H1 (cell line): Measurements from ENCODE around the gene TAMALIN. TPM values are rescaled to one million over a fixed set of nuclear protein-coding genes. Genes with fewer than 3 reads are reported as not detected.

Source experiments
- CTCF ChIA-PET: fragments of 300-600 bp; sonication (Branson Sonifier 250); formaldehyde crosslinking; loops from one replicate; lab custom pipeline; 2021; ENCODE audit not compliant: partially characterized antibody; lab: Charles Lee
- POLR2A ChIA-PET: fragments of 300-600 bp; sonication (Branson Sonifier 250); formaldehyde crosslinking; loops from one replicate; lab custom pipeline; 2021; ENCODE audit warnings: inconsistent platforms; ENCODE audit not compliant: partially characterized antibody; lab: Charles Lee
- DNase-seq, 2 experiments: peaks; one replicate each; pipeline versions ENCODE4 v3.0.0 to v3.0.0-alpha.2; 2010 to 2022; ENCODE audit warnings: low spot score in 2 of 2, low read depth in 1 of 2, mixed read lengths in 1 of 2
- FAIRE-seq: peaks from 2 replicates; lab custom pipeline; 2011; peaks lifted over from hg19 to GRCh38; lab: Jason Lieb, UNC
- H2AFZ ChIP-seq: 2 replicates; pipeline ENCODE4 v1.8.1; 2012; ENCODE audit warnings: low read length, inconsistent platforms
- H2AK5ac ChIP-seq: 2 replicates; pipeline ENCODE4 v1.6.1; 2013; ENCODE audit warnings: low read depth, low read length
- H2BK120ac ChIP-seq: replicated peaks from 2 replicates; pipeline ENCODE3; 2013; ENCODE audit warnings: low read depth, low read length, inconsistent platforms
- H2BK12ac ChIP-seq: 2 replicates; pipeline ENCODE4 v1.6.1; 2013; ENCODE audit warnings: low read depth, low read length
- H2BK15ac ChIP-seq: 2 replicates; pipeline ENCODE4 v1.6.1; 2013; ENCODE audit warnings: low read length
- H2BK20ac ChIP-seq: 2 replicates; pipeline ENCODE4 v1.6.1; 2013; ENCODE audit warnings: low read length
- H2BK5ac ChIP-seq: 2 replicates; pipeline ENCODE4 v1.6.1; 2013; ENCODE audit warnings: low read depth, low read length
- H3K14ac ChIP-seq: 2 replicates; pipeline ENCODE4 v1.6.1; 2013; ENCODE audit warnings: inconsistent platforms; ENCODE audit not compliant: insufficient read length
- H3K18ac ChIP-seq: 2 replicates; pipeline ENCODE4 v1.6.1; 2013; ENCODE audit warnings: low read length; ENCODE audit errors: extremely low read depth
- H3K23ac ChIP-seq: 2 replicates; pipeline ENCODE4 v1.6.1; 2013; ENCODE audit warnings: inconsistent platforms; ENCODE audit not compliant: insufficient read length
- H3K23me2 ChIP-seq: 2 replicates; pipeline ENCODE4 v1.6.1; 2013; ENCODE audit warnings: low read depth, low read length
- H3K27ac ChIP-seq: 2 replicates; pipeline ENCODE4 v1.6.1; 2011; ENCODE audit warnings: low read depth, low read length, inconsistent platforms
- H3K27me3 ChIP-seq, 4 experiments: replicated peaks in 1 of 4; 1 replicate in 1 of 4; 2 replicates in 3 of 4; pipeline versions ENCODE4 v1.6.1 to v1.8.1; 2011 to 2013; ENCODE audit warnings: low read length in 3 of 4, mild to moderate bottlenecking in 3 of 4, inconsistent platforms in 2 of 4, mixed read lengths in 2 of 4, moderate library complexity in 1 of 4; ENCODE audit not compliant: control insufficient read depth in 3 of 4, insufficient read depth in 3 of 4; ENCODE audit errors: extremely low read depth in 1 of 4
- H3K36me3 ChIP-seq, 4 experiments: 2 replicates each; pipeline versions ENCODE4 v1.6.1 to v1.8.1; 2011 to 2013; ENCODE audit warnings: mild to moderate bottlenecking in 4 of 4, low read length in 3 of 4, moderate library complexity in 2 of 4, control low read depth in 1 of 4, inconsistent platforms in 1 of 4; ENCODE audit not compliant: insufficient read depth in 4 of 4, control insufficient read depth in 2 of 4
- H3K4ac ChIP-seq: replicated peaks from 2 replicates; pipeline ENCODE3; 2013; ENCODE audit warnings: low read length, low read depth, mixed read lengths, inconsistent platforms; ENCODE audit not compliant: insufficient read length
- H3K4me1 ChIP-seq, 4 experiments: replicated peaks in 1 of 4; 1 replicate in 1 of 4; 2 replicates in 3 of 4; pipeline versions ENCODE4 v1.6.1 to v1.8.1; 2011 to 2013; ENCODE audit warnings: low read length in 3 of 4, inconsistent platforms in 2 of 4, mixed read lengths in 1 of 4; ENCODE audit not compliant: insufficient read depth in 4 of 4, control insufficient read depth in 3 of 4
- H3K4me2 ChIP-seq, 2 experiments: 2 replicates each; pipeline versions ENCODE4 v1.6.1 to v1.8.1; 2011 to 2013; ENCODE audit warnings: low read depth in 2 of 2, low read length in 2 of 2, control low read depth in 1 of 2, inconsistent platforms in 1 of 2, mild to moderate bottlenecking in 1 of 2; ENCODE audit not compliant: insufficient read depth in 1 of 2
- H3K4me3 ChIP-seq, 4 experiments: fragments of 200-600, 300-600 bp in 1 of 4; sonication (generic), shearing (Covaris generic), sonication (Bioruptor Twin) in 1 of 4; 2 replicates each; pipeline versions ENCODE4 v1.5.1 to v1.8.1; 2011 to 2016; ENCODE audit warnings: low read length in 4 of 4, low read depth in 3 of 4, control low read depth in 2 of 4, inconsistent platforms in 2 of 4, mild to moderate bottlenecking in 2 of 4, mixed read lengths in 1 of 4, moderate library complexity in 1 of 4; ENCODE audit not compliant: insufficient read depth in 2 of 4; ENCODE audit errors: extremely low read depth in 1 of 4
- H3K56ac ChIP-seq: replicated peaks from 2 replicates; pipeline ENCODE3; 2013; ENCODE audit warnings: low read depth, mild to moderate bottlenecking, mixed read lengths, low read length, inconsistent platforms; ENCODE audit not compliant: insufficient read length
- H3K79me1 ChIP-seq: 2 replicates; pipeline ENCODE4 v1.6.1; 2013; ENCODE audit warnings: low read depth, low read length, control low read depth
- H3K79me2 ChIP-seq, 2 experiments: 2 replicates each; pipeline versions ENCODE4 v1.6.1 to v1.8.1; 2012 to 2013; ENCODE audit warnings: low read length in 2 of 2, mild to moderate bottlenecking in 2 of 2, inconsistent platforms in 1 of 2; ENCODE audit not compliant: insufficient read depth in 2 of 2, control insufficient read depth in 1 of 2
- H3K9ac ChIP-seq, 4 experiments: replicated peaks in 1 of 4; 1 replicate in 1 of 4; 2 replicates in 3 of 4; pipeline versions ENCODE4 v1.6.1 to v1.8.1; 2011 to 2013; ENCODE audit warnings: low read depth in 3 of 4, low read length in 3 of 4, control low read depth in 2 of 4, mild to moderate bottlenecking in 2 of 4, moderate library complexity in 2 of 4, inconsistent platforms in 1 of 4; ENCODE audit errors: extremely low read depth in 1 of 4
- H3K9me3 ChIP-seq, 2 experiments: 2 replicates each; pipeline versions ENCODE4 v1.6.1 to v1.8.1; 2012 to 2013; ENCODE audit warnings: mild to moderate bottlenecking in 2 of 2, moderate library complexity in 2 of 2, control low read depth in 1 of 2, inconsistent platforms in 1 of 2, low read depth in 1 of 2, low read length in 1 of 2, mixed read lengths in 1 of 2; ENCODE audit not compliant: insufficient read depth in 2 of 2
- H4K20me1 ChIP-seq, 2 experiments: replicated peaks in 1 of 2; 2 replicates each; pipeline versions ENCODE3 to v1.8.1; 2011 to 2013; ENCODE audit warnings: inconsistent platforms in 2 of 2, low read length in 2 of 2, mild to moderate bottlenecking in 1 of 2; ENCODE audit not compliant: insufficient read depth in 2 of 2, control insufficient read depth in 1 of 2
- H4K5ac ChIP-seq: 2 replicates; pipeline ENCODE4 v1.6.1; 2013; ENCODE audit warnings: low read length, low read depth, mixed read lengths, inconsistent platforms; ENCODE audit not compliant: insufficient read length
- H4K8ac ChIP-seq: 2 replicates; pipeline ENCODE4 v1.8.0; 2013; ENCODE audit warnings: mild to moderate bottlenecking, moderate library complexity, low read length, inconsistent platforms; ENCODE audit not compliant: insufficient read depth; ENCODE audit errors: extremely low read depth
- H4K91ac ChIP-seq: replicated peaks from 2 replicates; pipeline ENCODE3; 2013; ENCODE audit warnings: low read length, mixed read lengths, inconsistent platforms; ENCODE audit not compliant: insufficient read length
- NANOG ChIP-seq: IDR thresholded peaks from 2 replicates; pipeline ENCODE4 v1.6.1; 2011; ENCODE audit warnings: low read length, low read depth, mild to moderate bottlenecking, inconsistent platforms; ENCODE audit not compliant: insufficient read depth, poor library complexity, severe bottlenecking
- PHF8 ChIP-seq: fragments of 200-600 bp; sonication (generic); conservative IDR thresholded peaks from 2 replicates; pipeline ENCODE4 v1.7.1; 2012; ENCODE audit warnings: low read depth, mild to moderate bottlenecking, inconsistent platforms, low read length, moderate library complexity
- RBBP5 ChIP-seq: IDR thresholded peaks from 2 replicates; pipeline ENCODE4 v1.7.1; 2012; ENCODE audit warnings: low read depth, mild to moderate bottlenecking, inconsistent platforms, low read length, moderate library complexity, borderline replicate concordance
- TAF7 ChIP-seq: optimal IDR thresholded peaks from 2 replicates; pipeline ENCODE3; 2011; ENCODE audit warnings: low read depth, mild to moderate bottlenecking, inconsistent platforms, low read length, moderate library complexity, borderline replicate concordance
- TEAD4 ChIP-seq: IDR thresholded peaks from 2 replicates; pipeline ENCODE4 v1.6.1; 2012; ENCODE audit warnings: low read depth, low read length, inconsistent platforms, mixed read lengths
- WGBS, 2 experiments: shearing (Covaris generic) in 1 of 2; methylation state at CpG; one replicate each; pipeline versions ENCODE4 v1.1.6 to v1.1.7; 2013 to 2015; ENCODE audit warnings: low lambda C conversion rate in 2 of 2, mixed read lengths in 2 of 2, inconsistent platforms in 1 of 2, low coverage in 1 of 2, missing lambda C conversion rate in 1 of 2; ENCODE audit not compliant: insufficient replicate concordance in 2 of 2, insufficient coverage in 1 of 2, insufficient read length in 1 of 2; ENCODE audit errors: extremely low coverage in 1 of 2, missing lambda C conversion rate in 1 of 2; 5-methylcytosine and 5-hydroxymethylcytosine counted together
- polyA plus RNA-seq, 7 experiments: library from polyadenylated mRNA; depleted of rRNA in 3 of 7; stranded (reverse) in 5 of 7; unstranded in 2 of 7; fragments of >200 nt in 5 of 7; fragments of 200-250 nt in 2 of 7; gene quantifications; 1 replicate in 5 of 7; 2 replicates in 1 of 7; 4 replicates in 1 of 7; pipeline versions ENCODE4 v1.2.1 to v1.2.3, GENCODE V29; 2011 to 2013; ENCODE audit warnings: missing spikeins in 2 of 7, mixed read lengths in 2 of 7
- total RNA-seq: library from RNA; stranded (reverse); fragmentation: NEBNext Ultra II Directional; extraction: Animal tissue kit (Norgen Biotek cat#: 25700); gene quantifications from 2 replicates; pipeline ENCODE4 v1.2.1, GENCODE V29; 2021

TAMALIN gene
- total and polyA plus RNA-seq, 2 of the 8 experiments (the other 6 are each of a cell fraction or from before 2014, with no cell fraction given), result 2.6 to 4.9 TPM

- Histone ChIP-seq H3K56ac (no peak overlapping the region), H3K18ac (no peak overlapping the region), H3K4me3 (no peak overlapping the region), H2BK120ac (no peak overlapping the region), H4K8ac (peak overlapping the region; percentile 40; the same call in 1 of the 2 replicates), H2BK15ac (no peak overlapping the region), H3K23me2 (no peaks in the 10 kb centered on the region), H4K5ac (no peak overlapping the region), H4K20me1 (peaks cover 0 to 2% of the 10 kb centered on the region in 2 experiments), H3K36me3 (peaks cover 0 to 6% (median 4%) of the 10 kb centered on the region in 4 experiments; a peak in 3 of 8 replicates), H2AFZ (no peak overlapping the region), H2BK20ac (no peak overlapping the region), H3K27ac (no peak overlapping the region), H2BK12ac (no peak overlapping the region), H3K79me1 (no peaks in the 10 kb centered on the region), H3K27me3 (peaks cover 0 to 2% (median 0%) of the 10 kb centered on the region in 4 experiments; a peak in 2 of 7 replicates), H3K9ac (no peak overlapping the region), H2BK5ac (no peak overlapping the region), H4K91ac (no peak overlapping the region), H3K79me2 (no peaks in the 10 kb centered on the region), H3K4ac (no peak overlapping the region), H3K4me2 (no peak overlapping the region), H2AK5ac (no peak overlapping the region), H3K4me1 (no peaks in the 10 kb centered on the region; a peak in 1 of 7 replicates), H3K14ac (no peak overlapping the region), H3K9me3 (no peaks in the 10 kb centered on the region), H3K23ac (no peak overlapping the region)
- no peak for DNase-seq
- ChIA-PET POLR2A (interaction anchor here (1.0 to 2.3 kb wide), 6 partner anchors 11 to 49 kb away, joined by 3 to 9 read pairs (median 4); partner anchors contain the start of genes NR4A1 and SMIM41), CTCF (interaction anchor here (0.6 to 34.1 kb wide), 11 partner anchors 9 to 157 kb away, joined by 3 to 1022 read pairs (median 7); partner anchors contain the start of genes ATG101 and SMIM41)
- no peak for FAIRE-seq
- TF ChIP-seq PHF8 (no peak), TEAD4 (no peak), RBBP5 (no peak), NANOG (no peak), TAF7 (no peak)
- WGBS, 2 experiments, result 85% methylated on average over 5 of the region's 6 CpGs; no CpG with 5 or more reads in 1 of the 2 experiments
Measured at GRCh38 chr12:52062167-52063081, 55.7 kb downstream of the TAMALIN start.
